NCI-H1436 (cell line): ENCODE measurements around the gene ZC3H4.
"Not testable (repeated sequence)": the region's sequence is repeated elsewhere in the genome, so short reads cannot be mapped to it uniquely, and the experiment has no call there.

Experiments used
- DNase-seq: peaks from one replicate; lab custom pipeline; 2025; lab: John Stamatoyannopoulos, UW

ZC3H4 gene

GRCh38 chr19:47112997-47113849 is at the start of gene ZC3H4:
Gene ZC3H4 (minus strand): TSS chr19:47113776. CDS start chr19:47112584, 1,192 bp downstream.
- peak; percentile 99 for DNase-seq

GRCh38 chr19:47161876-47162489 is 48.4 kb upstream of the ZC3H4 start:
- DNase-seq, result no peak

GRCh38 chr19:47158879-47159503 is 45.4 kb upstream of the ZC3H4 start:
- DNase-seq, result no peak

DNA sequence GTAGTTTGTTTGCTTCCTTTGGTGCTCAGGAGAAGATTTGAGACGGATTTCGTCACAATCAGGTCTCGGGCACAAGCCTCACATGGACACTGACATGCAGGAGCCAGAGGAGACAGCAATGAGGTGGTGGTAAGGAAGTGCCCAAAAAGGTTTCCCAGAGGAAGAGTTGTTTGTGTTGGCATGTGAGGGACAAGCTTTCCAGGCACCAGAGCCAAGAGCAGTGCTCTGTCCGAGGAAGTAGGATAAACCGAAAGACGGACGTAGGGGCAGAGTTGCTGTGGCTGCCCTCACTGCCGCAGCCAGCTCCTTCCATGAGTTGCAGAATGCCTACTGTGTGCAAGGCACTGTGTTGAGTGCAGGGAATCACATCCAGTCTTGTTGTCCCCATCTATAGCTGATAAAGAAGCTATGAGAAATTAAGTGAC is 44.8 kb upstream of the ZC3H4 start:
- no peak for DNase-seq

DNA sequence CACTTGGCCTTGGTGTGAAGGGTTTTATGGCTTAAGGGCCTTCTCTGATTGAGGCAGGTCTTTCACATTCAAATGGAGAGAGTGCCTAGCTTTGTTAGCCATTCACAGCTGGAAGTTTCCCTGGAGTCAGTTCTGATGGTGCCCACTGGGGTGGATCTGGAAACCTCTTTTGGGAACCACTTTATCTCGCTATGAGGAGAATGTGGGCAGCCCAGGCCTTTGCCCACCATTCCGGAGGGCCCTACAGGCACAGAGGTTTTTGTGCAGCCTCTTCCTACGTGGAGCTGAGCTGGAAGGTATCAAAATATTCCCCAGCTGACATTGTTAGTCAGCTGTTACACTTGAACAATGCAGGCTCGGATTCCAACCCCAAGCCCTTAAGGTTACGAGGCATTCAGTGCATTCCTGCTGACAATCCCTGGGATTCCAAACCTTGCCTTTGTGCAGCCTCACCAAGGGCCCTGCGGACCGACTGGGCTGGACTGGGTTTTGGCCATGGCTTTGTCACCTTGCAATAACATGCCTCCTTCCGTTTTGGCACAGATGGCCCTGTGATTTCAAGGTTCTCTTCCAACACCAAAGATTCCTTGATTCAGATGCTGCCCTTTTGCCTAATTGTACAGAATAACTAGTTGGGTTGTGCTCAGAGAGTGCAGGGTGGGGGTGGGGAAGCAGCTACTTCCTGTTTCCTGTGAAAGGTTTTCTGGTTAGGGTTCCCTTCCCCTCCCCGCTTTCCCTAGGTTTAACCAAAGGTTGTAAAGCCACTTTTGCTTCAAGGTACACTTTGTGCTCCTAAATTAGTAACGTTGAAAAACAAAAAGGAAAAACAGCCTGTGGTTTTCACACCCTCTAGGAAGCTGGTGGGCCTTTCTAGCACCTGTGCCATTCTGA is 44.1 kb upstream of the ZC3H4 start:
- no peak for DNase-seq

GRCh38 chr19:47156861-47157430 is 43.4 kb upstream of the ZC3H4 start:
- DNase-seq, result no peak

DNA sequence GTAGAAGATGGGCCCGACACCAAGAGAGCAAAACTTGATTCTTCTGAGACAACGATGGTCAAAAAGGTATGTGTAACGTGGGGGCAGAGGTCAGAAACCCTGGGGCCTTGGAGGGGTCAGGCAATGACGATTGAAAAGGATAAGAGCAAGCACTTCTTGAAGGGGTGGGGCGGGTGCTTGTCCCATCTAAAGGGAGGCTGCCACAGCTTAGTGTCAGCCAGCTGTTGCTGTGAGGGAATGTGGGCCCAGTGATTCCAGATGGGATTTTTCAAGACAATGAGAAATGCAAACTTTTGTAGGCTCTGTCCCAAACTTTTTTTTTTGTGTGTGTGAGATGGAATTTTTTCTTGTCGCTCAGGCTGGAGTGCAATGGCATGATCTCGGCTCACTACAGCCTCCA is 41.6 kb upstream of the ZC3H4 start:
- DNase-seq, result no peak

GRCh38 chr19:47153266-47153665 is 39.7 kb upstream of the ZC3H4 start:
- no peak for DNase-seq

GRCh38 chr19:47152632-47153031 is 39.1 kb upstream of the ZC3H4 start:
- DNase-seq, result no peak

- no peak for DNase-seq
These were observed 38.6 kb upstream of the ZC3H4 start for GRCh38 chr19:47152205-47152604.

DNA sequence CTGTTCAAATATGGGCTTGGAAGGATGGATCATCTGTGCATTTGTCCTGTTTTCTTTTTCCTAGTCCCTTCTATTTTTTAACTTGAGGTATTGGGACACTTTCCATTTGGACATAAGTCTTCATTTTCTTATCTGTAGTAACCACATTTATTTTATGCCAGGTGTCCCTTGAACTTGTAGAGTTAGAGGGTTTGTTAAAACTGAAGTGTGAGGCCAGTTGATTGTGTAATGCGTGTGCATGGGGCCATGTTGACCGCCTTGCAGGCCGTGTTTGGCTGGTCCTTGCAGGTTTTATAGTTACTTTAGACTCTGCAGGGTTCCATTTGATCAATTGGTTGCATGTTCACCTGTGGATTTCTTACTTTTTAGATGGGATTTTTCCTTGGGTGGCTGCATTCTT is 38.1 kb upstream of the ZC3H4 start:
- no peak for DNase-seq

- DNase-seq, result no peak
These were observed 33.3 kb upstream of the ZC3H4 start for GRCh38 chr19:47146920-47147319.

DNA sequence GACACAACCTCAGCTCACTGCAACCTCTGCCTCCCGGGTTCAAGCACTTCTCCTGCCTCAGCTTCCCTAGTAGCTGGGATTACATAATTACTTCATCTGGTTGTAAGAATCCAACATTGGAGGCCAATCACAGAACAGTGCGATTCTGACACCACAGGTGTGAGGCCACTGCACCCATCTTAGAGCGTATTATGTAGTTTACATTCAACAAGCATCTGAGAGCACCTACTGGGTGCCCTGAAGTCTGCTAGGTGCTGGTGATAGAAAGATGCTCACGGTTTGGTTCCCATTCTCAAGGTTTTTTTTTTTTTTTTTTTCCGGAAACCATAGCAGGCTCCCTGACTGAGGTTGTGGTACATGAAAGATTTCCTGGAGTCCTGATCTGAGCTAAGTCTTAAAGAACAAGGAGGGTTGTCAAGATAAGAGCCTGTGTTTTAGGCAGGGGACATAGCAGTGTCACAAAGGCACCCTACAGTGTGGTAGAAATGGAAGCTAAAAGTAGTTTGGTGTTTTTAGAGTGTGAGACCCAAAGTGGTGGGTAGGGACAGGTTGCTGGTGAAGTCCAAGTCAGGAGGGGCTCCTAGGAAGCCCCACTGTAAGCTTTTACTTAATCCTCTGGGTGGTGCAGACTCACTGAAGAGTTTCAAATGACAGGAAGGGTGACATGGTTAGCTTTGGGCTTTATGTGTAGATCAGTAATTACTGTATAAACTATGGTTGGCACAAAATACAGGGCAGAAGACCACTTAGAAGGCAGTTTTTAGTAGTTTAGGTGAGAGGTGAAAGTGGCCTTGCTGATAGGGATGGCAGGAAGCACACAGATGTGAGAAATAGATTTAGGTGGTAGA is 32.3 kb upstream of the ZC3H4 start:
- DNase-seq, result no peak

- DNase-seq, result no peak
These were observed 31.1 kb upstream of the ZC3H4 start for GRCh38 chr19:47144630-47145029.

GRCh38 chr19:47143322-47144073 is 29.9 kb upstream of the ZC3H4 start:
- DNase-seq, result no peak

- no peak for DNase-seq
These were observed 29.2 kb upstream of the ZC3H4 start for GRCh38 chr19:47142779-47143178.

DNA sequence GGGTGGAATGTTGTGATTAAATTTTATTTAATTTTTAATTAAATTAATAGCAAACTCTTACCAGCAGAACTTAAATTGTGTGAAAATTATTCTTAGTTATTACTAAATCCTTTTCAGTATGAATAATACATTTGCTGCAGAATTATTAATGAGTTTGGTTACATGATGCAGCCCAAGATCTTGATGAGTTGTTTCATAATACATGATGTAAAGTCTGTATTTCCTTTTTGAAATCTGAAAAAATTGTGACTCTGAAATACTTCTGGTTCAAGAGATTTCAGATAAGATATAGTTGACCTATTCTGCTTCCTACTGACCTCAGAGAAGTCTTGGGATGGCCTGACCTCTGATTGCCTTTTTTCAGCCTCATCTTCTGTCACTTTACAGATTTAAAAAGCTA is 28.1 kb upstream of the ZC3H4 start:
- no peak for DNase-seq

DNA sequence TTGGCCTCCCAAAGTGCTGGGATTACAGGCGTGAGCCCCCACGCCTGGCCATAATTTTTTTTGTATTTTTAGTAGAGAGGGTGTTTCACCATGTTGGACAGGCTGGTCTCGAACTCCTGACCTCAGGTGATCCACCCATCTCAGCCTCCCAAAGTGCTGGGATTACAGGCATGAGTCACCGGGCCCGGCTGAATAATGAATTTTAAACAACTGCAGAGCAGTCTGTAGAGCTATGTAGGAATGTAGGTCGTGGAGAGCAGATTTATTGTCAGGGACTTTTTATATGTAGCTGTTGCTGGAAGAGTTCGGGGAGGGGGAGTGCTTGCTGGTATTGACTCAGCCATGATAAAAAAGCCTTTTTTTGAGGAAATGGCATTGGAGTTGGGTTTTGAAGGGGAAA is 27.7 kb upstream of the ZC3H4 start:
- DNase-seq, result not testable (repeated sequence)

- no peak for DNase-seq
These were observed 21.6 kb upstream of the ZC3H4 start for GRCh38 chr19:47135156-47135555.

- no peak for DNase-seq
These were observed 21.0 kb upstream of the ZC3H4 start for GRCh38 chr19:47134545-47134944.
